Brain microvascular endothelial cell (primary cell): ENCODE data around the gene MIAT.

Experiments
- DNase-seq: peaks from one replicate; pipeline ENCODE4 v3.0.0-alpha.2; 2020
- H3K27ac ChIP-seq: fragments of 250-450 bp; sonication (Bioruptor Pico); 2 replicates; pipeline ENCODE4 v1.5.1; 2020; ENCODE audit warnings: mild to moderate bottlenecking, moderate library complexity
- H3K27me3 ChIP-seq: fragments of 250-450 bp; sonication (Bioruptor Pico); replicated peaks from 2 replicates; pipeline ENCODE4 v1.5.1; 2020; ENCODE audit warnings: mild to moderate bottlenecking
- H3K36me3 ChIP-seq: fragments of 250-450 bp; sonication (Bioruptor Pico); replicated peaks from 2 replicates; pipeline ENCODE4 v1.5.1; 2020; ENCODE audit warnings: mild to moderate bottlenecking
- H3K4me3 ChIP-seq: 2 replicates; pipeline ENCODE4 v1.5.1; 2011; ENCODE audit warnings: low read depth, mild to moderate bottlenecking, control low read depth, low read length, moderate library complexity
- CTCF ChIP-seq: IDR thresholded peaks from 2 replicates; pipeline ENCODE4 v1.5.1; 2011; ENCODE audit warnings: low read depth, mild to moderate bottlenecking, moderate library complexity, low read length, control low read depth, inconsistent platforms; ENCODE audit errors: missing control alignments
- in situ Hi-C: cut with HindIII; loops from 2 replicates; pipeline ENCODE4 v1.10.0; 2017; ENCODE audit warnings: low sequenced_read_pairs, low pct_ligation_motif_present

The MIAT gene

GRCh38 chr22:26617271-26618199 lies 39.9 kb upstream of the MIAT start, which contains the start of gene CRYBB1:
TSS of gene CRYBB1 (minus strand) at chr22:26618027. CDS start at chr22:26616319, 1,708 bp downstream.
- DNase-seq: no peak
- no peaks in the 10 kb centered on the region for H3K27me3 ChIP-seq

DNA sequence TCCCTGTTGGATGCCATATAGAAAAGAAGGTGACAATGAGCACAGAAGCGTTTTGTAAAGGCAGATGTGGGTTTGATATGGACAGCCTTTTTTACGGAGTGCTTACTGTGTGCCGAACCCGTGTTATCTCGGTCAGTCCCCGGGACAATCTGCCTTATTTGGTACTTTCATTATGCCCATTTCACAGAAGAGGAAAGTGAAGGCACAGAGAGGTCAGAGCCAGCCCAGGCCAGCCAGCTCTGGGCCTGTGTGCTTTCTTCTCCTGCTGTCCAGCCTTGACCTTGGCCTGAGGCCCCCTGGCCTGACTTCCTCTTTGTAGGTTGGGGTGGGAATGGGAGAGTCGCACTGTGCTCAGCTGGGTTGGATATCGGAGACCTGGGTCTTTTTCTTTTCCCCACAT lies 38.9 kb upstream of the MIAT start:
- no peak overlapping the region for H3K4me3 ChIP-seq
- H3K27ac ChIP-seq: no peak overlapping the region
- DNase-seq: no peak
- H3K27me3 ChIP-seq: no peaks in the 10 kb centered on the region
- TF ChIP-seq CTCF: no peak
- no peaks in the 10 kb centered on the region for H3K36me3 ChIP-seq
- in situ Hi-C loops: no loop called here

More at GRCh38 chr22:26617271-26618199, 39.9 kb upstream of the MIAT start, which contains the start of gene CRYBB1:
- in situ Hi-C loops: no loop called here
- Histone ChIP-seq H3K27ac (no peak within 1 kb of the TSS), H3K36me3 (no peaks in the 10 kb centered on the region), H3K4me3 (no peak within 1 kb of the TSS)
- TF ChIP-seq CTCF: no peak

DNA sequence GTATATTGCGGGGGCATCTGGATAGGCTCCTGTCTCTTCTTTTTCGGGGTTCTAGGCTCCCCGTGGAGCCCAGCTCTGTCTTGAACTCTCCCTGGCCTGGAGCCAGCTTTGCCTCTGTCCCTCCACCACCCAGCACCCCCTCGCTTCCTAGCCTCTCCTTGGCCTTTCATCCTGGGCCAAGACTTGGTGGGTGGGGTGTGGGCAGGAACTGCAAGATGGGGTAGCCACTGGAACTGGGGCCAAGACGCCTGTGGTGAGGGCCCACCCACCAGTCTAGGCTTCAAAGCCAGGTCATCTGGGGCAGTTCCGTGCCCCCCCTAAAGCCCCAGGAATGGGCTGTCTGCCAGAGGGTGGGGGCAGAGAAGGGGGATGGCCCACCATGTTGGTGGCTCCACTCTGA lies 37.9 kb upstream of the MIAT start:
- Histone ChIP-seq H3K36me3 (no peaks in the 10 kb centered on the region), H3K4me3 (no peak overlapping the region), H3K27ac (no peak overlapping the region), H3K27me3 (no peaks in the 10 kb centered on the region)
- DNase-seq: no peak
- in situ Hi-C loops: no loop called here
- TF ChIP-seq CTCF: no peak

GRCh38 chr22:26620197-26620596 lies 37.2 kb upstream of the MIAT start:
- Histone ChIP-seq H3K36me3 (no peaks in the 10 kb centered on the region), H3K27ac (no peak overlapping the region), H3K4me3 (no peak overlapping the region), H3K27me3 (no peaks in the 10 kb centered on the region)
- no peak for DNase-seq
- no peak for TF ChIP-seq CTCF
- in situ Hi-C loops: no loop called here

DNA sequence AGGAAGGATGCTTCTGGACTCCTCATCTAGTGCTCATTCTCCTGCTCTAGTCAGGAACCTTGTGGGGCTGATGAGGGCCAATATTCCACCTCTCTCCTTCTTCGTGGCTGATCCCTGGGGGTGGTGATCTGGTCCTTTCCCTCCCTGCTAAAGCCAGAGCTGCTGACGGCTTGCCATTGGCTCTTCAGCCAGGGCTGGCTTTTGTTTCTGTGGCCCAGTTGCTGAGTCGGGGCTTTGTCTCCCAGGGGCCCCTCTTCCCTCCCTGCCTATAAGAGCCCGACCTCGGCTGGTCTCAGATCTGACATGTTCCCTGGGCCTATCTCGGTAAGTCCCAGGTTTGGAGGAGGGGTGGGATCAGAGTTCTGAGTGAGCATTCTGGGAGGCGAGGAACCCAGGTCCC lies 35.7 kb upstream of the MIAT start, which contains the start of gene CRYBA4:
TSS of gene CRYBA4 (plus strand) at position 301 of the 400 bp plus-strand sequence. CDS start 634 bp downstream, outside the sequence.
- Histone ChIP-seq H3K36me3 (no peaks in the 10 kb centered on the region), H3K27ac (no peak within 1 kb of the TSS), H3K4me3 (no peak within 1 kb of the TSS), H3K27me3 (no peaks in the 10 kb centered on the region)
- in situ Hi-C loops: no loop called here
- DNase-seq: no peak
- no peak for TF ChIP-seq CTCF
